Spleen (tissue), 7 donors: ENCODE data around the gene TENT4B.

Source experiments
- CTCF ChIP-seq, 11 experiments: fragments of 200-600 bp in 7 of 11; fragments of 450-650 bp in 4 of 11; sonication (generic) in 4 of 11; IDR thresholded peaks in 8 of 11; conservative IDR thresholded peaks in 3 of 11; 1 replicate in 7 of 11; 2 replicates in 4 of 11; pipeline versions ENCODE4 v1.4.0 to v1.8.0; 2016 to 2021; ENCODE audit warnings: antibody characterized with exemption in 11 of 11, inconsistent platforms in 4 of 11, mild to moderate bottlenecking in 1 of 11
- POLR2A ChIP-seq, 3 donors: fragments of 450-650 bp; IDR thresholded peaks; one replicate each; pipeline ENCODE4 v1.5.1; 2017; ENCODE audit warnings: antibody characterized with exemption in 3 of 3, mild to moderate bottlenecking in 1 of 3
- donor health status: DM: no; HTN: no; CAD: no; lungs with moderate emphysema.
- donor health status: DM: no; HTN: no; CAD: no.
- donor health status: DM: no; HTN: no; CAD: no.

GRCh38 chr16:50160495-50161164, 7.5 kb downstream of the TENT4B start:
- no peak for TF ChIP-seq CTCF (IDR thresholded peaks at IDR 0.05 in 8 of 11, conservative IDR thresholded peaks at IDR 0.05 in 3 of 11)
- no peak for TF ChIP-seq POLR2A (IDR thresholded peaks at IDR 0.05)
